ENCODE data around the gene BCAN. TPM values are rescaled to one million over a fixed set of nuclear protein-coding genes. Genes with fewer than 3 reads are reported as not detected.

Gene BCAN
- total and polyA plus RNA-seq, 2 experiments from 2014 or later = 2.3 to 5.5 TPM

GRCh38 chr1:156601892-156602291, 40.0 kb upstream of the BCAN start:
- Histone ChIP-seq H3K4me1 (ENCODE audit: insufficient read depth) (no peaks in the 10 kb centered on the region; the same call in 1 of the 2 replicates), H3F3A (replicated peaks; ENCODE audit: low read depth) (peaks cover 43% of the 10 kb centered on the region), H2AFZ (peak overlapping the region; percentile 92), H3K4me2 (peak overlapping the region; percentile 80), H3K79me2 (replicated peaks; ENCODE audit: insufficient read depth) (peaks cover 27% of the 10 kb centered on the region), H3K9me2 (ENCODE audit: insufficient read depth) (no peaks in the 10 kb centered on the region), H3K4me3 (peak overlapping the region; percentile 96), H4K20me1 (replicated peaks; ENCODE audit: insufficient read depth) (peaks cover 4% of the 10 kb centered on the region; the same call in 1 of the 2 replicates), H3K27me3 (ENCODE audit: insufficient read depth) (no peaks in the 10 kb centered on the region), H3K27ac (ENCODE audit: low read depth) (peak overlapping the region; percentile 92), H3K36me3 (ENCODE audit: insufficient read depth) (peaks cover 18% of the 10 kb centered on the region)
- DNase-seq (ENCODE audit: low spot score) = no peak
- Mint-ChIP-seq H3K9me3 (no peaks in the 10 kb centered on the region), H3K36me3 (ENCODE audit: low read depth) (peaks cover 27% of the 10 kb centered on the region), H3K4me3 (peak overlapping the region; percentile 97), H3K27ac (peak overlapping the region; percentile 73; the same call in 1 of the 2 replicates), H3K4me1 (peaks cover 10% of the 10 kb centered on the region; the same call in 2 of the 3 replicates), H3K27me3 (ENCODE audit: insufficient read depth, low read depth, poor library complexity) (peaks cover 9% of the 10 kb centered on the region)
- no peak for TF ChIP-seq CTCF (conservative IDR thresholded peaks at IDR 0.05; ENCODE audit: low read depth in 2 of 2)
- TF ChIP-seq ZNF331 (CRISPR knock-in tag; IDR thresholded peaks at IDR 0.05; ENCODE audit: low read depth) = no peak
- no peak for TF ChIP-seq NANOG (IDR thresholded peaks at IDR 0.05; ENCODE audit: borderline replicate concordance)
- TF ChIP-seq ETS1 (IDR thresholded peaks at IDR 0.05) = no peak
- TF ChIP-seq EZH2phosphoT487 (IDR thresholded peaks at IDR 0.05; ENCODE audit: unreplicated experiment) = no peak
- TF ChIP-seq EZH2 (IDR thresholded peaks at IDR 0.05; ENCODE audit: low read depth, unreplicated experiment) = no peak
- TF ChIP-seq JUNB (IDR thresholded peaks at IDR 0.05; ENCODE audit: unreplicated experiment) = no peak
- TF ChIP-seq, protein P1, sequence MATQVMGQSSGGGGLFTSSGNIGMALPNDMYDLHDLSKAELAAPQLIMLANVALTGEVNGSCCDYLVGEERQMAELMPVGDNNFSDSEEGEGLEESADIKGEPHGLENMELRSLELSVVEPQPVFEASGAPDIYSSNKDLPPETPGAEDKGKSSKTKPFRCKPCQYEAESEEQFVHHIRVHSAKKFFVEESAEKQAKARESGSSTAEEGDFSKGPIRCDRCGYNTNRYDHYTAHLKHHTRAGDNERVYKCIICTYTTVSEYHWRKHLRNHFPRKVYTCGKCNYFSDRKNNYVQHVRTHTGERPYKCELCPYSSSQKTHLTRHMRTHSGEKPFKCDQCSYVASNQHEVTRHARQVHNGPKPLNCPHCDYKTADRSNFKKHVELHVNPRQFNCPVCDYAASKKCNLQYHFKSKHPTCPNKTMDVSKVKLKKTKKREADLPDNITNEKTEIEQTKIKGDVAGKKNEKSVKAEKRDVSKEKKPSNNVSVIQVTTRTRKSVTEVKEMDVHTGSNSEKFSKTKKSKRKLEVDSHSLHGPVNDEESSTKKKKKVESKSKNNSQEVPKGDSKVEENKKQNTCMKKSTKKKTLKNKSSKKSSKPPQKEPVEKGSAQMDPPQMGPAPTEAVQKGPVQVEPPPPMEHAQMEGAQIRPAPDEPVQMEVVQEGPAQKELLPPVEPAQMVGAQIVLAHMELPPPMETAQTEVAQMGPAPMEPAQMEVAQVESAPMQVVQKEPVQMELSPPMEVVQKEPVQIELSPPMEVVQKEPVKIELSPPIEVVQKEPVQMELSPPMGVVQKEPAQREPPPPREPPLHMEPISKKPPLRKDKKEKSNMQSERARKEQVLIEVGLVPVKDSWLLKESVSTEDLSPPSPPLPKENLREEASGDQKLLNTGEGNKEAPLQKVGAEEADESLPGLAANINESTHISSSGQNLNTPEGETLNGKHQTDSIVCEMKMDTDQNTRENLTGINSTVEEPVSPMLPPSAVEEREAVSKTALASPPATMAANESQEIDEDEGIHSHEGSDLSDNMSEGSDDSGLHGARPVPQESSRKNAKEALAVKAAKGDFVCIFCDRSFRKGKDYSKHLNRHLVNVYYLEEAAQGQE (IDR thresholded peaks at IDR 0.05; ENCODE audit: unreplicated experiment) = no peak
- TF ChIP-seq ZNF114 (CRISPR knock-in tag; IDR thresholded peaks at IDR 0.05) = no peak
- TF ChIP-seq STAT1 (IDR thresholded peaks at IDR 0.05; ENCODE audit: unreplicated experiment) = no peak
- TF ChIP-seq, protein P2, sequence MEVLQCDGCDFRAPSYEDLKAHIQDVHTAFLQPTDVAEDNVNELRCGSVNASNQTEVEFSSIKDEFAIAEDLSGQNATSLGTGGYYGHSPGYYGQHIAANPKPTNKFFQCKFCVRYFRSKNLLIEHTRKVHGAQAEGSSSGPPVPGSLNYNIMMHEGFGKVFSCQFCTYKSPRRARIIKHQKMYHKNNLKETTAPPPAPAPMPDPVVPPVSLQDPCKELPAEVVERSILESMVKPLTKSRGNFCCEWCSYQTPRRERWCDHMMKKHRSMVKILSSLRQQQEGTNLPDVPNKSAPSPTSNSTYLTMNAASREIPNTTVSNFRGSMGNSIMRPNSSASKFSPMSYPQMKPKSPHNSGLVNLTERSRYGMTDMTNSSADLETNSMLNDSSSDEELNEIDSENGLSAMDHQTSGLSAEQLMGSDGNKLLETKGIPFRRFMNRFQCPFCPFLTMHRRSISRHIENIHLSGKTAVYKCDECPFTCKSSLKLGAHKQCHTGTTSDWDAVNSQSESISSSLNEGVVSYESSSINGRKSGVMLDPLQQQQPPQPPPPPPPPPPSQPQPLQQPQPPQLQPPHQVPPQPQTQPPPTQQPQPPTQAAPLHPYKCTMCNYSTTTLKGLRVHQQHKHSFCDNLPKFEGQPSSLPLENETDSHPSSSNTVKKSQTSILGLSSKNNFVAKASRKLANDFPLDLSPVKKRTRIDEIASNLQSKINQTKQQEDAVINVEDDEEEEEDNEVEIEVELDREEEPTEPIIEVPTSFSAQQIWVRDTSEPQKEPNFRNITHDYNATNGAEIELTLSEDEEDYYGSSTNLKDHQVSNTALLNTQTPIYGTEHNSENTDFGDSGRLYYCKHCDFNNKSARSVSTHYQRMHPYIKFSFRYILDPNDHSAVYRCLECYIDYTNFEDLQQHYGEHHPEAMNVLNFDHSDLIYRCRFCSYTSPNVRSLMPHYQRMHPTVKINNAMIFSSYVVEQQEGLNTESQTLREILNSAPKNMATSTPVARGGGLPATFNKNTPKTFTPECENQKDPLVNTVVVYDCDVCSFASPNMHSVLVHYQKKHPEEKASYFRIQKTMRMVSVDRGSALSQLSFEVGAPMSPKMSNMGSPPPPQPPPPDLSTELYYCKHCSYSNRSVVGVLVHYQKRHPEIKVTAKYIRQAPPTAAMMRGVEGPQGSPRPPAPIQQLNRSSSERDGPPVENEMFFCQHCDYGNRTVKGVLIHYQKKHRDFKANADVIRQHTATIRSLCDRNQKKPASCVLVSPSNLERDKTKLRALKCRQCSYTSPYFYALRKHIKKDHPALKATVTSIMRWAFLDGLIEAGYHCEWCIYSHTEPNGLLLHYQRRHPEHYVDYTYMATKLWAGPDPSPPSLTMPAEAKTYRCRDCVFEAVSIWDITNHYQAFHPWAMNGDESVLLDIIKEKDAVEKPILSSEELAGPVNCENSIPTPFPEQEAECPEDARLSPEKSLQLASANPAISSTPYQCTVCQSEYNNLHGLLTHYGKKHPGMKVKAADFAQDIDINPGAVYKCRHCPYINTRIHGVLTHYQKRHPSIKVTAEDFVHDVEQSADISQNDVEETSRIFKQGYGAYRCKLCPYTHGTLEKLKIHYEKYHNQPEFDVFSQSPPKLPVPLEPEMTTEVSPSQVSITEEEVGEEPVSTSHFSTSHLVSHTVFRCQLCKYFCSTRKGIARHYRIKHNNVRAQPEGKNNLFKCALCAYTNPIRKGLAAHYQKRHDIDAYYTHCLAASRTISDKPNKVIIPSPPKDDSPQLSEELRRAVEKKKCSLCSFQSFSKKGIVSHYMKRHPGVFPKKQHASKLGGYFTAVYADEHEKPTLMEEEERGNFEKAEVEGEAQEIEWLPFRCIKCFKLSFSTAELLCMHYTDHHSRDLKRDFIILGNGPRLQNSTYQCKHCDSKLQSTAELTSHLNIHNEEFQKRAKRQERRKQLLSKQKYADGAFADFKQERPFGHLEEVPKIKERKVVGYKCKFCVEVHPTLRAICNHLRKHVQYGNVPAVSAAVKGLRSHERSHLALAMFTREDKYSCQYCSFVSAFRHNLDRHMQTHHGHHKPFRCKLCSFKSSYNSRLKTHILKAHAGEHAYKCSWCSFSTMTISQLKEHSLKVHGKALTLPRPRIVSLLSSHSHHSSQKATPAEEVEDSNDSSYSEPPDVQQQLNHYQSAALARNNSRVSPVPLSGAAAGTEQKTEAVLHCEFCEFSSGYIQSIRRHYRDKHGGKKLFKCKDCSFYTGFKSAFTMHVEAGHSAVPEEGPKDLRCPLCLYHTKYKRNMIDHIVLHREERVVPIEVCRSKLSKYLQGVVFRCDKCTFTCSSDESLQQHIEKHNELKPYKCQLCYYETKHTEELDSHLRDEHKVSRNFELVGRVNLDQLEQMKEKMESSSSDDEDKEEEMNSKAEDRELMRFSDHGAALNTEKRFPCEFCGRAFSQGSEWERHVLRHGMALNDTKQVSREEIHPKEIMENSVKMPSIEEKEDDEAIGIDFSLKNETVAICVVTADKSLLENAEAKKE (CRISPR knock-in tag; IDR thresholded peaks at IDR 0.05) = no peak
- TF ChIP-seq POLR2AphosphoS5 (IDR thresholded peaks at IDR 0.05; ENCODE audit: low read depth) = no peak
- no peak for TF ChIP-seq CREB1 (CRISPR knock-in tag; IDR thresholded peaks at IDR 0.05; ENCODE audit: low read depth)
- ATAC-seq = peak; percentile 7; the same call in 1 of the 3 replicates

Measured in GM23338 (cell line).